ENCODE data around the gene GFM1. TPM values are rescaled to one million over a fixed set of nuclear protein-coding genes. Genes with fewer than 3 reads are reported as not detected.

GFM1 gene
- polyA plus RNA-seq, 1 donor (not counting 4 experiments of a cell fraction or from before 2014, with no cell fraction given), result 35.9 TPM

DNA sequence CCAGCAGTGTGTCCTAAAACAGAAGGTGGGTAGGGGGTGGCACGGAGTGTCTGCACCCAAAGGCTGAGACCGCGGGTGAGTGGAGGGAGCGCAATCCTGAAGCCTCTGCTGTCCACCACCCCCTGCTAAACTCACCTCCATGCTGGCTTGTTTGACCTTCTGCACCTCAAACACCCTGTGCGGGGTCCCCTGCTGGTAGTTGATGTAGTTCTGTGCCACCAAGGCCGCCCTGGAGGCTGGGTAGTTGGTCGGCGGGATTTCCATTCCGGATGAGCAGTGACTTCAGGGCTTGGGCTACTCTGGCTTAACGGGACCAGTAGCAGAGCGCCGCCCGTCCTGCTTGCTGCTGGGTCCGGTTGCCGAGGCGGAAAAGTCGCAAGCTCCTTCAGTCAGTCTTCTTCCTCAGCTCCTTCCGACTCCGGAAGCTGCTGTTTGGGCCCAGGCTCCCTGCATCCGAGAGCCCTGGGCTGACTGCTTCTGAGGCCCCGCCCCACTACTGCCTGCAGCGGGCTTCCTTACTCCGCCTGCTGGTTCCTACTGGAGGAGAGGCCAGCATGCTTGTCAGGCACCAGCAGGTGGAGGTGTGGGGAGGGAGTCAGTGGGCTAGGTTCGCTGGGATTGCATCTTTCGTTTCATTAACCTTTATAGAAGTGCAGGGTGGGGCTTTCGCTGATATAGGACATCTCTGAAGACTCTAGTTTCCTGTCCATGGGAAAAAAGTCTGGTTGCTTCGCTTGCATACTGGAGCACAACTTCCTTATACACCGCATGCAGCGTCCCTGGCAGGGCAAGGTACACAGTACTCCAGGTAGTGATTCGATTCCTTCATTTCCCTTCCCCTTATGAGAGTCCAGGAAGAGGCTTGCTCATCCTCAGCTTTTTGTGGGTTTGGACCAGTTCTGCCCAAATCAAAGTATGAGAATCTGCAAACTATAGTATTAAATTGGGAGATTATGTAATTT lies 28.2 kb downstream of the GFM1 start, which contains the start of gene LXN:
Gene LXN, minus strand, starts transcription at position 434 of the 962 bp plus-strand sequence. Its CDS starts 170 bp downstream, at position 264.
- TF ChIP-seq EZH2 (IDR thresholded peaks at IDR 0.05; ENCODE audit: low read length), result no peak
- TF ChIP-seq, protein P1, sequence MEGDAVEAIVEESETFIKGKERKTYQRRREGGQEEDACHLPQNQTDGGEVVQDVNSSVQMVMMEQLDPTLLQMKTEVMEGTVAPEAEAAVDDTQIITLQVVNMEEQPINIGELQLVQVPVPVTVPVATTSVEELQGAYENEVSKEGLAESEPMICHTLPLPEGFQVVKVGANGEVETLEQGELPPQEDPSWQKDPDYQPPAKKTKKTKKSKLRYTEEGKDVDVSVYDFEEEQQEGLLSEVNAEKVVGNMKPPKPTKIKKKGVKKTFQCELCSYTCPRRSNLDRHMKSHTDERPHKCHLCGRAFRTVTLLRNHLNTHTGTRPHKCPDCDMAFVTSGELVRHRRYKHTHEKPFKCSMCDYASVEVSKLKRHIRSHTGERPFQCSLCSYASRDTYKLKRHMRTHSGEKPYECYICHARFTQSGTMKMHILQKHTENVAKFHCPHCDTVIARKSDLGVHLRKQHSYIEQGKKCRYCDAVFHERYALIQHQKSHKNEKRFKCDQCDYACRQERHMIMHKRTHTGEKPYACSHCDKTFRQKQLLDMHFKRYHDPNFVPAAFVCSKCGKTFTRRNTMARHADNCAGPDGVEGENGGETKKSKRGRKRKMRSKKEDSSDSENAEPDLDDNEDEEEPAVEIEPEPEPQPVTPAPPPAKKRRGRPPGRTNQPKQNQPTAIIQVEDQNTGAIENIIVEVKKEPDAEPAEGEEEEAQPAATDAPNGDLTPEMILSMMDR (optimal IDR thresholded peaks at IDR 0.05 in 1 of 3, IDR thresholded peaks at IDR 0.05 in 1 of 3, conservative IDR thresholded peaks at IDR 0.05 in 1 of 3; ENCODE audit: extremely low read depth in 1 of 3, insufficient read depth in 2 of 3, low read length in 3 of 3), result peak; percentile 80 to 92 (median 86)
- peak within 1 kb of the TSS; percentile 72 for H3K9ac ChIP-seq (ENCODE audit: control insufficient read depth, extremely low read depth, insufficient read depth, low read length)
- no peaks in the 10 kb centered on the region for H3K9me3 ChIP-seq (ENCODE audit: control insufficient read depth, low read depth, low read length)
- H3K27ac ChIP-seq (ENCODE audit: control insufficient read depth, insufficient read depth, low read length), result peak within 1 kb of the TSS; percentile 52
- H3K4me2 ChIP-seq (ENCODE audit: control insufficient read depth, extremely low read depth, insufficient read depth, low read depth, low read length), result peak within 1 kb of the TSS; percentile 73
- peaks cover 7% of the 10 kb centered on the region for H3K4me1 ChIP-seq (ENCODE audit: control insufficient read depth, extremely low read depth, insufficient read depth, low read length)
- FAIRE-seq, result peak; percentile 48
- dilution Hi-C loops (cut with MboI; ENCODE audit: extremely low pct_ligation_motif_present, low sequenced_read_pairs), result no loop called here
- peak within 1 kb of the TSS; percentile 86 for H2AFZ ChIP-seq (ENCODE audit: control insufficient read depth, low read length)
- no peaks in the 10 kb centered on the region for H3K79me2 ChIP-seq (ENCODE audit: control insufficient read depth, insufficient read depth, low read length)
- peak; percentile 45 for DNase-seq (ENCODE audit: low read depth, low spot score)
- H4K20me1 ChIP-seq (ENCODE audit: control insufficient read depth, extremely low read depth, insufficient read depth, low read length), result no peaks in the 10 kb centered on the region
- no peaks in the 10 kb centered on the region for H3K27me3 ChIP-seq (ENCODE audit: control insufficient read depth, extremely low read depth, insufficient read depth, low read length)
- peak within 1 kb of the TSS; percentile 50 to 74 (median 67) for H3K4me3 ChIP-seq (ENCODE audit: control insufficient read depth in 2 of 3, extremely low read depth in 1 of 3, insufficient read depth in 2 of 3, low read depth in 1 of 3, low read length in 3 of 3)
- peaks cover 0 to 8% of the 10 kb centered on the region in 2 experiments for H3K36me3 ChIP-seq (ENCODE audit: control insufficient read depth in 2 of 2, extremely low read depth in 1 of 2, insufficient read depth in 2 of 2, low read length in 2 of 2)
- H3K9me1 ChIP-seq (ENCODE audit: control insufficient read depth, extremely low read depth, insufficient read depth, low read length), result no peaks in the 10 kb centered on the region

DNA sequence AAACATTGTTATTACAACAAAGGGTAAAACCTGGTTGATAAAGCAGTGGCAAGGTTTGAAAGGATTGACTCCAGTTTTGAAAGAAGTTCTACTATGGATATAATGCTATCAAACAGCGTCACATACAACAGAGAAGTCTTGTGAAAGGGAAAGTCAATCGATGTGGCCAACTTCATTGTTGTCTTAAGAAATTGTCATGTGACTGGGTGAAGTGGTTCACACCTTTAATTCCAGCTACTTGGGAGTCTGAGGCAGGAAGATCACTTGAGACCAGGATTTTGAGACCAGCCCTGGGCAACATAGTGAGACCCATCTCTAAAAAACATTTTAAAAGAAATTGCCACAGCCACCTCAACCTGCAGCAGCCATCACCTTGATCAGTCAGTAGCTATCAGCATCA lies 34.4 kb downstream of the GFM1 start:
- Histone ChIP-seq H3K9me1 (ENCODE audit: control insufficient read depth, extremely low read depth, insufficient read depth, low read length) (no peaks in the 10 kb centered on the region), H3K27me3 (ENCODE audit: control insufficient read depth, extremely low read depth, insufficient read depth, low read length) (no peaks in the 10 kb centered on the region), H3K79me2 (ENCODE audit: control insufficient read depth, insufficient read depth, low read length) (no peaks in the 10 kb centered on the region), H3K4me2 (ENCODE audit: control insufficient read depth, extremely low read depth, insufficient read depth, low read depth, low read length) (no peak overlapping the region), H4K20me1 (ENCODE audit: control insufficient read depth, extremely low read depth, insufficient read depth, low read length) (no peaks in the 10 kb centered on the region), H3K9ac (ENCODE audit: control insufficient read depth, extremely low read depth, insufficient read depth, low read length) (no peak overlapping the region), H3K4me1 (ENCODE audit: control insufficient read depth, extremely low read depth, insufficient read depth, low read length) (no peaks in the 10 kb centered on the region), H3K9me3 (ENCODE audit: control insufficient read depth, low read depth, low read length) (no peaks in the 10 kb centered on the region), H3K36me3 (ENCODE audit: control insufficient read depth in 2 of 2, extremely low read depth in 1 of 2, insufficient read depth in 2 of 2, low read length in 2 of 2) (peaks cover 0 to 2% of the 10 kb centered on the region in 2 experiments), H3K4me3 (ENCODE audit: control insufficient read depth in 2 of 3, extremely low read depth in 1 of 3, insufficient read depth in 2 of 3, low read depth in 1 of 3, low read length in 3 of 3) (no peak overlapping the region), H2AFZ (ENCODE audit: control insufficient read depth, low read length) (no peak overlapping the region), H3K27ac (ENCODE audit: control insufficient read depth, insufficient read depth, low read length) (no peak overlapping the region)
- dilution Hi-C loops (cut with MboI; ENCODE audit: extremely low pct_ligation_motif_present, low sequenced_read_pairs), result no loop called here
- TF ChIP-seq EZH2 (IDR thresholded peaks at IDR 0.05; ENCODE audit: low read length), result no peak
- TF ChIP-seq, protein P1 (optimal IDR thresholded peaks at IDR 0.05 in 1 of 3, IDR thresholded peaks at IDR 0.05 in 1 of 3, conservative IDR thresholded peaks at IDR 0.05 in 1 of 3; ENCODE audit: extremely low read depth in 1 of 3, insufficient read depth in 2 of 3, low read length in 3 of 3), result no peak
- FAIRE-seq, result no peak
- no peak for DNase-seq (ENCODE audit: low read depth, low spot score)
